ENCODE results near the gene FAM193A.

- TF ChIP-seq, protein P1, sequence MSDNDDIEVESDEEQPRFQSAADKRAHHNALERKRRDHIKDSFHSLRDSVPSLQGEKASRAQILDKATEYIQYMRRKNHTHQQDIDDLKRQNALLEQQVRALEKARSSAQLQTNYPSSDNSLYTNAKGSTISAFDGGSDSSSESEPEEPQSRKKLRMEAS (IDR thresholded peaks at IDR 0.05) = peak; percentile 65
- TF ChIP-seq EP300 (IDR thresholded peaks at IDR 0.05; ENCODE audit: borderline replicate concordance) = peak; percentile 73; the same call in 1 of the 2 replicates
- 0 out of 2 replicates have a peak, but pooled peaks have one; percentile 18 for TF ChIP-seq YY1 (IDR thresholded peaks at IDR 0.05; ENCODE audit: low read depth)
- no peak for TF ChIP-seq CEBPB (IDR thresholded peaks at IDR 0.05)
- TF ChIP-seq NFIC (IDR thresholded peaks at IDR 0.05) = peak; percentile 56
- no peak for TF ChIP-seq RAD21 (IDR thresholded peaks at IDR 0.05; ENCODE audit: low read depth)
- no peak for TF ChIP-seq EGR1 (IDR thresholded peaks at IDR 0.05)
- TF ChIP-seq CREB1 (IDR thresholded peaks at IDR 0.05; ENCODE audit: low read depth) = no peak
These were observed 134.9 kb downstream of the FAM193A start for GRCh38 chr4:2671267-2671895.

All from Ishikawa (cell line).